WERI-Rb-1 (cell line): ENCODE data around the gene NEURL3.

Experiments used
- DNase-seq: peaks from one replicate; pipeline ENCODE4 v3.0.0-alpha.2; 2020
- H3K27ac ChIP-seq: fragments of 250-450 bp; sonication (Bioruptor Pico); 2 replicates; pipeline ENCODE4 v1.5.1; 2020; ENCODE audit warnings: mild to moderate bottlenecking, moderate library complexity
- H3K27me3 ChIP-seq: fragments of 250-450 bp; sonication (Bioruptor Pico); 2 replicates; pipeline ENCODE4 v1.5.1; 2021; ENCODE audit warnings: mild to moderate bottlenecking, low read depth, moderate library complexity; ENCODE audit not compliant: insufficient read depth, severe bottlenecking
- H3K36me3 ChIP-seq: fragments of 250-450 bp; sonication (Bioruptor Pico); 2 replicates; pipeline ENCODE4 v1.5.1; 2020; ENCODE audit warnings: mild to moderate bottlenecking, moderate library complexity
- H3K4me3 ChIP-seq: 2 replicates; pipeline ENCODE4 v1.5.1; 2011; ENCODE audit warnings: low read depth, mild to moderate bottlenecking, control low read depth, low read length
- H3K9me3 ChIP-seq: fragments of 250-450 bp; sonication (Bioruptor Pico); 2 replicates; pipeline ENCODE4 v1.5.1; 2021; ENCODE audit warnings: mild to moderate bottlenecking, moderate library complexity; ENCODE audit not compliant: severe bottlenecking
- TF ChIP-seq, protein P1 (sequence below): IDR thresholded peaks from 2 replicates; pipeline ENCODE4 v1.5.1; 2011; ENCODE audit warnings: low read depth, mild to moderate bottlenecking, control low read depth, inconsistent platforms, low read length

NEURL3 gene

DNA sequence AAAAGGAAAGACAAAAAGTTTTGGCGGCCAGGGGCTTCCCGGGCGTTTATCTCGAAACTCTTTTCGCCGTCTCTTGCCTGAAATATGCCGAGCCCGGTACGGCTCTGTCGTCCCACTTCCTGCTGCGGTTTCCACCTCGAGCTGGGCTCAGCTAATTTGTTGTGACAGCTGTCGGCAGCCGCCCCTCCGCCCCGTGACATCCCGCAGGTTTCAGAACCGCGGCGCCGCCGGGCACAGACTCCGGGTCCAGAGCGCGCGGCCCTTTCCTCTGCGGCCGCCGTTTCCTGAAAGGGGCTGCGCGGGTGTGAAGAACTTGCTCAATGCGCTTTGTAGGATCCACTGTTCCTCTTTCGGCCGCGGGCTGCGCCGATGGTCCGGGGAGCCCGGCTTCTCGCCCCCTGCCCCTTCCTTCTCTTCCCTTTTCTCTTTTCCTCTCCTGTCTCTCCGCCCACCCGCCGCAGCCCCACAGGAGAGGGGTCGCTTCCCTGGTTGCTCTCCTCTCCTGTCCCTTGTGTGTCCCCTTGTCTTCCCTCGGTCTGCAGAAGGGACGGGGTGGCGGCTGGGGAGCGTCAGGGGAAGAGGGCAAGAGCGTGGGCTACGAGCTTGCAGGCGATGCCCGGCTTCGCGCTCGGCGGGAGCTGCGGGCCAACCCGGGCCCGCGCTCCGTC lies 32.0 kb upstream of the NEURL3 start:
- TF ChIP-seq, protein P1, sequence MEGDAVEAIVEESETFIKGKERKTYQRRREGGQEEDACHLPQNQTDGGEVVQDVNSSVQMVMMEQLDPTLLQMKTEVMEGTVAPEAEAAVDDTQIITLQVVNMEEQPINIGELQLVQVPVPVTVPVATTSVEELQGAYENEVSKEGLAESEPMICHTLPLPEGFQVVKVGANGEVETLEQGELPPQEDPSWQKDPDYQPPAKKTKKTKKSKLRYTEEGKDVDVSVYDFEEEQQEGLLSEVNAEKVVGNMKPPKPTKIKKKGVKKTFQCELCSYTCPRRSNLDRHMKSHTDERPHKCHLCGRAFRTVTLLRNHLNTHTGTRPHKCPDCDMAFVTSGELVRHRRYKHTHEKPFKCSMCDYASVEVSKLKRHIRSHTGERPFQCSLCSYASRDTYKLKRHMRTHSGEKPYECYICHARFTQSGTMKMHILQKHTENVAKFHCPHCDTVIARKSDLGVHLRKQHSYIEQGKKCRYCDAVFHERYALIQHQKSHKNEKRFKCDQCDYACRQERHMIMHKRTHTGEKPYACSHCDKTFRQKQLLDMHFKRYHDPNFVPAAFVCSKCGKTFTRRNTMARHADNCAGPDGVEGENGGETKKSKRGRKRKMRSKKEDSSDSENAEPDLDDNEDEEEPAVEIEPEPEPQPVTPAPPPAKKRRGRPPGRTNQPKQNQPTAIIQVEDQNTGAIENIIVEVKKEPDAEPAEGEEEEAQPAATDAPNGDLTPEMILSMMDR, result no peak
- H3K36me3 ChIP-seq, result no peaks in the 10 kb centered on the region
- DNase-seq, result peak; percentile 47
- H3K27me3 ChIP-seq, result peaks cover 13% of the 10 kb centered on the region
- peak overlapping the region; percentile 58 for H3K4me3 ChIP-seq
- no peak overlapping the region for H3K27ac ChIP-seq
- H3K9me3 ChIP-seq, result no peaks in the 10 kb centered on the region

- peak; percentile 92 for DNase-seq
- Histone ChIP-seq H3K9me3 (no peaks in the 10 kb centered on the region), H3K27me3 (peaks cover 13% of the 10 kb centered on the region), H3K27ac (no peak within 1 kb of the TSS), H3K36me3 (no peaks in the 10 kb centered on the region), H3K4me3 (peak within 1 kb of the TSS; percentile 58)
- TF ChIP-seq, protein P1, result no peak; the same call in 1 of the 2 replicates
These were observed 31.4 kb upstream of the NEURL3 start, which contains the start of gene ARID5A for GRCh38 chr2:96536445-96537065. ARID5A (plus strand) TSS chr2:96536752; CDS start chr2:96536827, 75 bp downstream.

DNA sequence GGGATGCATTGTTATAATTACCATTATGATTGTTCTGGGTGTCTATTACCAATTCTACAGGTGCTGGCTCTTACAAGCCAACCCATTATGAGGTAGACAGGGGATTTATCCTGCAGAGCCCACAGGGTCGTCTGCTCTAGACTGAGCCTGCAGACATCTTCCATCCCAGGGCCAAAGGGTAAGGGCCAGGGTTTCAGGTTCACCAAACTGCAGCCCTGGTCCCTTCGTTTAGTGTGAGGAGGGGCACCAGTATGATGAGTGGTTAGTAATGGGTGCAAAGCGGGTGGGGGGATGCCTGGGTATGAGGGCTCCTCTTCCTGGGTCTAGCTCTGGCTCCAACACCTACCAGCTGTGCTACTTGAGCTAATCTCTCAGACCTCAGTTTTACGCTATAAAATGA lies 30.2 kb upstream of the NEURL3 start:
- H3K27me3 ChIP-seq, result peaks cover 13% of the 10 kb centered on the region
- H3K36me3 ChIP-seq, result no peaks in the 10 kb centered on the region
- no peak overlapping the region for H3K4me3 ChIP-seq
- no peak overlapping the region for H3K27ac ChIP-seq
- TF ChIP-seq, protein P1, result no peak
- no peak for DNase-seq
- H3K9me3 ChIP-seq, result no peaks in the 10 kb centered on the region

DNA sequence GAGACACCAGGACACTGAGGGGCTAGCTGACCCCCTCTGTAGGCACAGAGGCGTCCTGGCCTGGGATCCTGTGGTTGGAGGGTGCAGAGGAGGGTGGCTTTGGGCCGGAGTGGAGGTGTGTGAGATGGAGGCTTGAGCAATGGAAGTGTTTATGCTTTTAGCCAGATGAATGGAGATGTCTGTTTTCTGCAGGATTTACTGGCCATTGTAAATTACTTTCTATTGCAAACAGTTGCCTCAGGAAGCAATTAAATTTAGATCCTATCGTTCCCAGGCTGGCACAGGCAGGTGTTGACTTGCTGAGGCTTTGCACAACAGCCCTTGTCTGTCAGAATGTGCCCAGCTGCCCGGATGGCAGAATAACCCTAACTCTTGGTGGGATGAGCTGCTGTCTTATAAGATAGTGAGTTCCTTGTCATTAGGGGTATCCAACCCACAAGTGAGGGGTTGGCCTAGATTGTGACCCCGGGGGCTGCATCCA lies 29.6 kb upstream of the NEURL3 start:
- Histone ChIP-seq H3K4me3 (no peak overlapping the region), H3K36me3 (no peaks in the 10 kb centered on the region), H3K27me3 (peaks cover 13% of the 10 kb centered on the region), H3K27ac (no peak overlapping the region), H3K9me3 (no peaks in the 10 kb centered on the region)
- DNase-seq, result no peak
- TF ChIP-seq, protein P1, result no peak

GRCh38 chr2:96534141-96534540 lies 29.0 kb upstream of the NEURL3 start:
- Histone ChIP-seq H3K27ac (no peak overlapping the region), H3K36me3 (no peaks in the 10 kb centered on the region), H3K9me3 (no peaks in the 10 kb centered on the region), H3K4me3 (no peak overlapping the region), H3K27me3 (peaks cover 13% of the 10 kb centered on the region)
- TF ChIP-seq, protein P1, result no peak
- DNase-seq, result no peak
